HG03095 (cell line): ENCODE data around the gene MAP3K13.

Experiments used
- ATAC-seq: cut with Tn5 transposase; IDR thresholded peaks from one replicate; pipeline ENCODE4 v1.9.1; 2021; ENCODE audit warnings: moderate library complexity; ENCODE audit not compliant: unreplicated experiment

Gene MAP3K13

GRCh38 chr3:185362850-185363661 lies at the start of gene MAP3K13:
Gene MAP3K13, plus strand, starts transcription at chr3:185363136. Its CDS starts 65,446 bp downstream, at chr3:185428582.
- ATAC-seq: peak; percentile 94

GRCh38 chr3:185313693-185314246 lies 49.2 kb upstream of the MAP3K13 start:
- no peak for ATAC-seq

GRCh38 chr3:185316740-185317412 lies 46.1 kb upstream of the MAP3K13 start:
- ATAC-seq: no peak

- ATAC-seq: no peak
Measured at GRCh38 chr3:185317674-185318073, 45.3 kb upstream of the MAP3K13 start.

GRCh38 chr3:185318141-185318540 lies 44.8 kb upstream of the MAP3K13 start:
- no peak for ATAC-seq

GRCh38 chr3:185319801-185320200 lies 43.1 kb upstream of the MAP3K13 start:
- no peak for ATAC-seq

GRCh38 chr3:185320949-185321348 lies 42.0 kb upstream of the MAP3K13 start:
- ATAC-seq: no peak

GRCh38 chr3:185322101-185322719 lies 40.7 kb upstream of the MAP3K13 start:
- no peak for ATAC-seq

- no peak for ATAC-seq
Measured at GRCh38 chr3:185325946-185326791, 36.8 kb upstream of the MAP3K13 start.

- ATAC-seq: no peak
Measured at GRCh38 chr3:185327062-185327461, 35.9 kb upstream of the MAP3K13 start.

- ATAC-seq: no peak
Measured at GRCh38 chr3:185328324-185329004, 34.5 kb upstream of the MAP3K13 start.

- no peak for ATAC-seq
Measured at GRCh38 chr3:185330238-185330637, 32.7 kb upstream of the MAP3K13 start.

GRCh38 chr3:185330644-185331043 lies 32.3 kb upstream of the MAP3K13 start:
- ATAC-seq: no peak

GRCh38 chr3:185332026-185332735 lies 30.8 kb upstream of the MAP3K13 start:
- peak; percentile 100 for ATAC-seq

- ATAC-seq: no peak
Measured at GRCh38 chr3:185335799-185336198, 27.1 kb upstream of the MAP3K13 start.

GRCh38 chr3:185337231-185337816 lies 25.6 kb upstream of the MAP3K13 start:
- no peak for ATAC-seq

GRCh38 chr3:185339945-185340344 lies 23.0 kb upstream of the MAP3K13 start:
- no peak for ATAC-seq

- no peak for ATAC-seq
Measured at GRCh38 chr3:185340751-185341150, 22.2 kb upstream of the MAP3K13 start.
